Erythroblast (primary cell): ENCODE measurements around the gene AK2.

Source experiments
- GATA1 ChIP-seq: IDR thresholded peaks from 2 replicates; pipeline ENCODE4 v1.6.1; 2011; ENCODE audit warnings: low read depth, mild to moderate bottlenecking, control low read depth, low read length, moderate library complexity
- POLR2A ChIP-seq: IDR thresholded peaks from 2 replicates; pipeline ENCODE4 v1.6.1; 2011; ENCODE audit warnings: mild to moderate bottlenecking, low read length

GRCh38 chr1:33041026-33041425 is 4.3 kb upstream of the AK2 start:
- no peak for TF ChIP-seq POLR2A
- no peak for TF ChIP-seq GATA1
